HG02970 (cell line): ENCODE results near the gene VRK1.

ENCODE experiments used
- ATAC-seq: cut with Tn5 transposase; IDR thresholded peaks from one replicate; pipeline ENCODE4 v1.9.1; 2021; ENCODE audit warnings: mild to moderate bottlenecking, moderate library complexity, moderate number of reproducible peaks; ENCODE audit not compliant: unreplicated experiment, low FRiP score

Gene VRK1

GRCh38 chr14:96817750-96818666, 20.8 kb downstream of the VRK1 start:
- no peak for ATAC-seq

DNA sequence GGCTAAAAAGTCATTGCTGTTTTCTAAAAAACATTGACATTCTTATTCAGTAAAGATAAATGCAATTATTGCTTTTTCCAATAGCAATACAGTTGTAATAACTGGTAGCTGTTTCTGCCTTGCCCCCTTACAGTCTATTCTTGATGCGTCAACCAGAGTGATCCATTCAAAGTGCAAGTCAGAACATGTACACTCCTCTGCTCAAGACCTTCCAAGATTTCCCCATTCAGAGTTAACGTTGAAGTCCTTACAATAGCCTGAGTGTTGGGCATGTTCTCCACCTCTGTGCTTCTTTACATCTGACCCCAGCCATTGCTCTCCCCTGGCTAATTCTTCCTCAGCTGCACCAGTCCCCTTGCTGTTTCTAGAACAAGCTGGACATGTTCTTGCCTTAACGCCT, 24.3 kb downstream of the VRK1 start:
- ATAC-seq = no peak

GRCh38 chr14:96823652-96824051, 26.5 kb downstream of the VRK1 start:
- ATAC-seq = no peak

DNA sequence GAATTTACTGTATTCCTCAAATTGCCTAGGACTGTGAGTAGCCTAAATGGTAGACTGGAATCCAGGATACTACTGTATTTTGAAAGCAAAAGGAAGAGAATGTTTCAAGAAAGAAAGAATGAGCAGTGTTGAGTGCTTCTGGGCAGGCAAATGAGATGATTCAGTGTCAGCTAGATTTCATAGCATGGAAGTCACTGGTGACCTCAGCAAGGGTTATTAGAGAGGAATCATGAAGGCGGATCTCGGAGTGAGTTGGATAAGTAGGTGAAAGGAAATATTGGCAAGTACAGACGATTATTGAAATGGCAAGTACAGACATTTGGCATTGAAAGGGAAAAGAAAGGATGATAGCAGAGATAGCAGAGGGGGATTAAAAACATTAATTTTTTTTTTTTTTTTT, 27.1 kb downstream of the VRK1 start:
- ATAC-seq = no peak

- no peak for ATAC-seq
These were observed 29.6 kb downstream of the VRK1 start for GRCh38 chr14:96826818-96827217.

- no peak for ATAC-seq
These were observed 30.1 kb downstream of the VRK1 start for GRCh38 chr14:96827290-96827689.

DNA sequence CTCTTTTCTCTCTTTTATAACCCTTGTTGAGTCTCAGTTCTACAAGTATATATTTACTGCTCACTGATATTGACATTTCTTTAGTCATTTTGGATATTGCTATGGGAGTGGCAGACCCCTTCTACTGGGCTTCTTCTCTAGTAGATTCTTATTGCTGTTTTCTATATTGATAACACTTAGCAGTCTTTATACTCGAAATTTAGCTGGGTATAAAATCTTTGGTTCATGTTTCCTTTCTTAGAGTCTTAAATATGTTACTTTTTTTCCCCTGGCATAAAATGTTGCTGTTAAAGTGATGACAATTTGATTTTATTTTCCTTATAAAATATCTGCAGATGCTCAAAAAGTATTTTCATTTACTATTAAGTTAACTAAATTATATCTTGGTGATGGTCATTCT, 32.6 kb downstream of the VRK1 start:
- ATAC-seq = no peak

DNA sequence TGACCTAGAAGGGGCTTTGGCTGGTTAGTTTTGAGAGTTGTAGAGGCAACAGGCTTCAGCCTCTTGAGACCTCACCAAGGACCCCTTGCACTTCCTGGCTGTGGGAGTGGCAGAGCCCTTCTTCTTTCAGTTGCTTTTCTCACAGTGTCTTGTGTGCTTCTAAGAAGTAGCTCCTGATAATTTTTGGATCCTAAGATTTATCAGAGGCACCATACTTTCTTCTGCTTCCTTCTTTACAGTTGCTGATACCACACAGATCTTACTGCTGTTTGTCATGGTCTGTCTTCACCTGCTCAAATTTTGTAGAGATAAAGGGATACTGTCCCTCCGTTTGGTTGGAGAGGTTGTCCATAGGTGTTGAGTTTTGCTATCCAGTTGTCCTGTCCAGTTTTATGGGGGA, 33.8 kb downstream of the VRK1 start:
- ATAC-seq = no peak

DNA sequence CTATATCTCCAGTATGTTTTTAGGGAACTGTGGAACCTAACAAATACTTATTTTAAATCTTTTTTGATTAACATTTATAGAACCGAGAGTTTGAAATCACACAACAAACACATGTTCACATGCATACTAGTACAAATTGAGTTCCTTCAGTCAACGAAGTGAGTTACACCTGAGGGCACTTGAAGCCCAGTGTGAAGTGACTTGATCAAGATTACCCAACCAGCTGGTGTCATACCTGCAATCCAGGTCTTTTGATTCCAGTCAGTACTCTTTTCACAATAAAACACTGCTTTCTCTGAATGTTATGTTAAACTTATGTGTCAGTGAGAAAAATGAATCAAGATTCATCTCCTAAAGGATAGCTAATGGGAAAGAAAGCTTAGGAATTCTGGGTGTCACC, 35.2 kb downstream of the VRK1 start:
- ATAC-seq = no peak

- ATAC-seq = no peak
These were observed 41.3 kb downstream of the VRK1 start for GRCh38 chr14:96838449-96838848.

DNA sequence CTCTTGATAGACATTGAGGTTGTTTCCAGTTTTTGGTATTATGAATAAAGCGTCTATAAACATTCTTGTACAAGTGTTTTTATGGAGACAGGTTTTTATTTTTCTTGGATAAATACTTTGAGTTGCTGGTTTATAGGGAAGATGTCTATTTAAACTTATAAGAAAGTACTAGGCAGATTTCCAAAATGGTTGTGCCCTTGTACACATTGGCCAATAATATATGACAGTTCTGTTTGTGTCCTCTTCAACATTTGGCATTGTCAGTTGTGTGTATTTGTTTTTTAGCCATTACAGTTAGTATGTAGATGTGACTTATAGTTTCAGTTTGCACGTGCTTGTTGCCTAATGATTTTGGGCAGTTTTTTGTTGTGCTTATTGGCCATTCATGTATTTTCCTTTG, 42.1 kb downstream of the VRK1 start:
- no peak for ATAC-seq

GRCh38 chr14:96843137-96843536, 46.0 kb downstream of the VRK1 start:
- no peak for ATAC-seq

- ATAC-seq = no peak
These were observed 47.8 kb downstream of the VRK1 start for GRCh38 chr14:96844857-96845570.

- no peak for ATAC-seq
These were observed 50.3 kb downstream of the VRK1 start for GRCh38 chr14:96847451-96847850.

DNA sequence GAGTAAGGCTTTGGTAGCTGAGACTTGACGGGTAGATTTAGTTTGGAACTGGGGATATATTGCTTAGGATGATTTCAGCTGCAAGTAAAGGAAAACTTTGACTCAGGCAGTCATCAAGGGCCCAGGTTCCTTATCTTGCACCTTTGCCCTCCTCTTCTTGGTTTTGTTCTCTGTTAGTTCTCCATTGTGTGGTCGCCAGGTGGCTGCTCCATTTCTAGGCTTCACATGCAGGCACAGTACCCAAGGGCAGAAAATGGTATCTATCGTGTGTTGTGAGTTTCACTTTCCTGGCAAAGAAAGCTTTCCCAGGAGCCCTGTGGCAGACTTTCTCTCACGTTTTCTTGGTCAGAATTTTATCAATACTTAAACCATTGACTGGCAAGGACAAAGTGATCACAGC, 50.8 kb downstream of the VRK1 start:
- ATAC-seq = no peak

- ATAC-seq = no peak
These were observed 52.6 kb downstream of the VRK1 start for GRCh38 chr14:96849733-96850132.

- no peak for ATAC-seq
These were observed 54.7 kb downstream of the VRK1 start for GRCh38 chr14:96851694-96852381.

DNA sequence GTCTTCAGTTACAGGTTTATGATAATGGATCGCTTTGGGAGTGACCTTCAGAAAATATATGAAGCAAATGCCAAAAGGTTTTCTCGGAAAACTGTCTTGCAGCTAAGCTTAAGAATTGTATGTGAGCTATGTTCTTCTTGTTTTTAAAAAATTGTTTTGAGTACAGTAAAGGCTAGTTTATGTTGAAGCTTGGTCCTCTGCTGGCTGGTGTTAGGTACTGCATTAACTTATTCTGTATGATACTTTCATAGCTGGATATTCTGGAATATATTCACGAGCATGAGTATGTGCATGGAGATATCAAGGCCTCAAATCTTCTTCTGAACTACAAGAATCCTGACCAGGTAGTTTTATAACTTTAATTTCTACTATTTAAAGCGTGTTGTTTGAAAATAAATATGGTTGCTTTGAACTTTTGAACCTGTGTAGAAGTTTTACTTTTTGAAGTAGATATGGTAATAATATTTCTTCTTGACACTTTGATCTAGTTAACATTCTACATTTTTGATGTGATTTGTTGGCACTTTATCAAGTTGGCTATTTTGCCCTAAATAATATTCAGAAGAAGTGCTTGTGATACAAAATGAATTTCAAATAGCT, 55.7 kb downstream of the VRK1 start:
- no peak for ATAC-seq

DNA sequence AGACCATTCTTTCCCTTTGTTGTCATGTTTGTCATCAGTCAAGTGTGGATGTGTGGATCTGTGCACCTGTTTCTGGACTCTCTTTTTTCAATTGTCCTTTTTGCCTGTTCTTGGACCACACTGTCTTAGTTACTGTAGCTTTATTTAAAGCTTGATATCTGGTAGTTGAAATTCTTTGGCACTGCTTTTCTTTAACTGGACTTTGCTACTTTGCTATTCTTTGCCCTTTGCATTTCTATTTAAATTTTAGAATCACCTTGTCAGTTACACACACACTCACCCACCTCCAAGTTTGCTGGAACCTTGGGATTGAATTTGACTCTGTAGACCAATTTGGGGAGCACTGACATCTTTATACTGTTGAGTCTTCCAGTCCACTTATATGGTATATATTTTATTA, 61.5 kb downstream of the VRK1 start:
- no peak for ATAC-seq

- ATAC-seq = no peak
These were observed 64.6 kb downstream of the VRK1 start for GRCh38 chr14:96861568-96862310.
